Panc1 (cell line): ENCODE measurements around the gene ATXN1. TPM values are rescaled to one million over a fixed set of nuclear protein-coding genes. Genes with fewer than 3 reads are reported as not detected.

Experiments
- ATAC-seq: fragments of 200-7000 bp; cut with Tn5 transposase; 2 replicates; pipeline ENCODE4 v1.9.1; 2020; ENCODE audit warnings: mild to moderate bottlenecking, moderate library complexity
- BruUV-seq: library from RNA; stranded (reverse); fragments of 400-500 nt; replicated peaks from 2 replicates; lab custom pipeline; 2021; lab: Mats Ljungman, UMichigan
- CTCF ChIA-PET: fragments of 300-600 bp; sonication (Branson Sonifier 250); formaldehyde crosslinking; loops from one replicate; lab custom pipeline; 2022; ENCODE audit warnings: antibody characterized with exemption; lab: Charles Lee
- POLR2A ChIA-PET: fragments of 300-600 bp; sonication (Branson Sonifier 250); formaldehyde crosslinking; loops from one replicate; lab custom pipeline; 2022; ENCODE audit warnings: antibody characterized with exemption; lab: Charles Lee
- DNase-seq: peaks from one replicate; pipeline ENCODE4 v3.0.0-alpha.2; 2010; ENCODE audit warnings: low read depth, low spot score
- H3K27ac ChIP-seq: 2 replicates; pipeline ENCODE4 v1.5.1; 2011; ENCODE audit warnings: mild to moderate bottlenecking, low read length, inconsistent platforms
- H3K27me3 ChIP-seq: fragments of 200-500 bp; sonication (Bioruptor generic); 2 replicates; pipeline ENCODE4 v1.6.0; 2014; ENCODE audit warnings: low read length, inconsistent platforms; ENCODE audit not compliant: control insufficient read depth, insufficient read depth
- H3K36me3 ChIP-seq: fragments of 200-500 bp; sonication (Bioruptor generic); 2 replicates; pipeline ENCODE4 v1.5.1; 2014; ENCODE audit warnings: inconsistent platforms, mild to moderate bottlenecking, low read length, moderate library complexity; ENCODE audit not compliant: control insufficient read depth, insufficient read depth
- H3K4me1 ChIP-seq: 2 replicates; pipeline ENCODE4 v1.5.1; 2011; ENCODE audit warnings: inconsistent platforms, mild to moderate bottlenecking, low read length, moderate library complexity; ENCODE audit not compliant: control insufficient read depth, insufficient read depth
- H3K4me3 ChIP-seq, 2 experiments: 2 replicates each; pipeline ENCODE4 v1.5.1; 2011 to 2012; ENCODE audit warnings: low read depth in 2 of 2, low read length in 2 of 2, mild to moderate bottlenecking in 2 of 2, inconsistent platforms in 1 of 2, moderate library complexity in 1 of 2
- H3K9me3 ChIP-seq: fragments of 200-500 bp; sonication (Bioruptor generic); 2 replicates; pipeline ENCODE4 v1.5.1; 2014; ENCODE audit warnings: low read depth, mild to moderate bottlenecking, inconsistent platforms, low read length, moderate library complexity; ENCODE audit not compliant: control insufficient read depth, insufficient read depth
- POLR2AphosphoS5 ChIP-seq: IDR thresholded peaks from 2 replicates; pipeline ENCODE4 v1.6.1; 2012; ENCODE audit warnings: mild to moderate bottlenecking, low read depth, low read length, moderate library complexity
- SIN3A ChIP-seq: IDR thresholded peaks from 2 replicates; pipeline ENCODE4 v1.6.1; 2012; ENCODE audit warnings: low read depth, mild to moderate bottlenecking, low read length, moderate library complexity, borderline replicate concordance; ENCODE audit not compliant: insufficient read depth
- TCF7L2 ChIP-seq: IDR thresholded peaks from 2 replicates; pipeline ENCODE4 v1.6.1; 2011; ENCODE audit warnings: mild to moderate bottlenecking, low read depth, low read length, inconsistent platforms
- in situ Hi-C: cut with HindIII; loops from 2 replicates; pipeline ENCODE4 v1.10.0; 2016; ENCODE audit warnings: low sequenced_read_pairs, low pct_unique_long_range_greater_than_20kb
- intact Hi-C: fragments of 100-400 bp; cut with micrococcal nuclease; formaldehyde crosslinking; loops from one replicate; pipeline ENCODE4 v1.10.0; 2022; ENCODE audit not compliant: unreplicated experiment
- total RNA-seq: library from RNA; stranded (reverse); gene quantifications from one replicate; pipeline ENCODE4 v1.2.1, GENCODE V29; 2021; ENCODE audit not compliant: unreplicated experiment
- TF ChIP-seq, protein P1 (sequence below): fragments of 450-650 bp; IDR thresholded peaks from 2 replicates; pipeline ENCODE4 v1.5.1; 2017; ENCODE audit warnings: mild to moderate bottlenecking
- TF ChIP-seq, protein P2 (sequence below), 2 experiments: IDR thresholded peaks; 2 replicates each; pipeline ENCODE4 v1.6.1; 2011 to 2012; ENCODE audit warnings: low read depth in 2 of 2, control low read depth in 1 of 2, low read length in 1 of 2, mild to moderate bottlenecking in 1 of 2, moderate library complexity in 1 of 2; ENCODE audit not compliant: insufficient read depth in 1 of 2

ATXN1 gene
- total RNA-seq, 1 experiment from 2014 or later = 67.1 TPM

DNA sequence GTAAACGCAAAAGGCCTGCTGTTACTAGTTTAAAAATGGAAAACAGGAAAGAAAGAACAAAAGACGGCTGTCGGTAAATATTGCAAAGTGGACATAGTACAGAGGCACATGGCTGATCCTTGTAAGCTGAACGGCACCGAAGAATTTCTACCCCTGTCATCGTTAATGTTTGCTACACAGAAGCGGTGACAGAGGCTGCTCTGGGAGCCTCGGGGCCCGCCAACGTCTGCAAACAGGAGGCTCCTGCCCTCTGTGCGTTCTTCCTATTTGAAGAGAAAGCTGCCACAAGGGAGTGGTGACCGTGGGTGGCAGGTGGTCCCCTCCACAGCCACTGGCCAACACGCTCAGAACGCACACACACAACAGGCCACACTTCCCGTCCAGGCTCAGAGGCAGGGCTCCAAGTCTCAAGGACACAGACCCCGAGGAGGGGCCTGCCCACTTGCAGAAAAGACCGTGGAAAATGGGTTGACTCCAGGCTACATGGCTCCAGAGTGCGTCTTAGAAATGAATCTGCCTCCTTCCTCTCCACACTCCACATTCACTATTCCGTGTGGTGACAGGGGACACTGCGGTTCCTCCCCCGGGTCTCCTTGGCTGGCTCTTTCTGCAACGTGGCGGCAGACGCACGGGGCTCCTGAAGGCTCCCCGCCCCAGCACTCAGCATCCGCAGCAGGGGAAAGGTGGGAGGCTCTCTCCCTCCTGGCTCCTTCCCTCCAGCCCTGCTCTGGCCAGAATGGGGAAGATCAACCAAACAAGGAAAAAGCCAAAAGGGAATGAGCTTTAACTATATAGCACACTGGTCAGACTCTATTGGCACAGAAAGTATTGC is 458.3 kb downstream of the ATXN1 start:
- Histone ChIP-seq H3K4me3 (no peak overlapping the region), H3K27ac (no peak overlapping the region), H3K36me3 (no peaks in the 10 kb centered on the region; the same call in 1 of the 2 replicates), H3K9me3 (no peaks in the 10 kb centered on the region), H3K27me3 (no peaks in the 10 kb centered on the region), H3K4me1 (no peaks in the 10 kb centered on the region)
- DNase-seq = no peak
- in situ Hi-C loops (no loop called here), intact Hi-C loops (no loop called here)
- ATAC-seq = no peak; the same call in 1 of the 2 replicates
- POLR2A ChIA-PET = no interaction called here
- BruUV-seq = no TSS peak
- TF ChIP-seq, protein P1, sequence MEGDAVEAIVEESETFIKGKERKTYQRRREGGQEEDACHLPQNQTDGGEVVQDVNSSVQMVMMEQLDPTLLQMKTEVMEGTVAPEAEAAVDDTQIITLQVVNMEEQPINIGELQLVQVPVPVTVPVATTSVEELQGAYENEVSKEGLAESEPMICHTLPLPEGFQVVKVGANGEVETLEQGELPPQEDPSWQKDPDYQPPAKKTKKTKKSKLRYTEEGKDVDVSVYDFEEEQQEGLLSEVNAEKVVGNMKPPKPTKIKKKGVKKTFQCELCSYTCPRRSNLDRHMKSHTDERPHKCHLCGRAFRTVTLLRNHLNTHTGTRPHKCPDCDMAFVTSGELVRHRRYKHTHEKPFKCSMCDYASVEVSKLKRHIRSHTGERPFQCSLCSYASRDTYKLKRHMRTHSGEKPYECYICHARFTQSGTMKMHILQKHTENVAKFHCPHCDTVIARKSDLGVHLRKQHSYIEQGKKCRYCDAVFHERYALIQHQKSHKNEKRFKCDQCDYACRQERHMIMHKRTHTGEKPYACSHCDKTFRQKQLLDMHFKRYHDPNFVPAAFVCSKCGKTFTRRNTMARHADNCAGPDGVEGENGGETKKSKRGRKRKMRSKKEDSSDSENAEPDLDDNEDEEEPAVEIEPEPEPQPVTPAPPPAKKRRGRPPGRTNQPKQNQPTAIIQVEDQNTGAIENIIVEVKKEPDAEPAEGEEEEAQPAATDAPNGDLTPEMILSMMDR = no peak
- TF ChIP-seq TCF7L2 = no peak
- TF ChIP-seq, protein P2, sequence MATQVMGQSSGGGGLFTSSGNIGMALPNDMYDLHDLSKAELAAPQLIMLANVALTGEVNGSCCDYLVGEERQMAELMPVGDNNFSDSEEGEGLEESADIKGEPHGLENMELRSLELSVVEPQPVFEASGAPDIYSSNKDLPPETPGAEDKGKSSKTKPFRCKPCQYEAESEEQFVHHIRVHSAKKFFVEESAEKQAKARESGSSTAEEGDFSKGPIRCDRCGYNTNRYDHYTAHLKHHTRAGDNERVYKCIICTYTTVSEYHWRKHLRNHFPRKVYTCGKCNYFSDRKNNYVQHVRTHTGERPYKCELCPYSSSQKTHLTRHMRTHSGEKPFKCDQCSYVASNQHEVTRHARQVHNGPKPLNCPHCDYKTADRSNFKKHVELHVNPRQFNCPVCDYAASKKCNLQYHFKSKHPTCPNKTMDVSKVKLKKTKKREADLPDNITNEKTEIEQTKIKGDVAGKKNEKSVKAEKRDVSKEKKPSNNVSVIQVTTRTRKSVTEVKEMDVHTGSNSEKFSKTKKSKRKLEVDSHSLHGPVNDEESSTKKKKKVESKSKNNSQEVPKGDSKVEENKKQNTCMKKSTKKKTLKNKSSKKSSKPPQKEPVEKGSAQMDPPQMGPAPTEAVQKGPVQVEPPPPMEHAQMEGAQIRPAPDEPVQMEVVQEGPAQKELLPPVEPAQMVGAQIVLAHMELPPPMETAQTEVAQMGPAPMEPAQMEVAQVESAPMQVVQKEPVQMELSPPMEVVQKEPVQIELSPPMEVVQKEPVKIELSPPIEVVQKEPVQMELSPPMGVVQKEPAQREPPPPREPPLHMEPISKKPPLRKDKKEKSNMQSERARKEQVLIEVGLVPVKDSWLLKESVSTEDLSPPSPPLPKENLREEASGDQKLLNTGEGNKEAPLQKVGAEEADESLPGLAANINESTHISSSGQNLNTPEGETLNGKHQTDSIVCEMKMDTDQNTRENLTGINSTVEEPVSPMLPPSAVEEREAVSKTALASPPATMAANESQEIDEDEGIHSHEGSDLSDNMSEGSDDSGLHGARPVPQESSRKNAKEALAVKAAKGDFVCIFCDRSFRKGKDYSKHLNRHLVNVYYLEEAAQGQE (IDR thresholded peaks at IDR 0.05; ENCODE audit: insufficient read depth in 1 of 2, low read depth in 2 of 2, low read length in 1 of 2) = no peak
- no peak for TF ChIP-seq POLR2AphosphoS5
- no peak for TF ChIP-seq SIN3A
- CTCF ChIA-PET = no interaction called here

DNA sequence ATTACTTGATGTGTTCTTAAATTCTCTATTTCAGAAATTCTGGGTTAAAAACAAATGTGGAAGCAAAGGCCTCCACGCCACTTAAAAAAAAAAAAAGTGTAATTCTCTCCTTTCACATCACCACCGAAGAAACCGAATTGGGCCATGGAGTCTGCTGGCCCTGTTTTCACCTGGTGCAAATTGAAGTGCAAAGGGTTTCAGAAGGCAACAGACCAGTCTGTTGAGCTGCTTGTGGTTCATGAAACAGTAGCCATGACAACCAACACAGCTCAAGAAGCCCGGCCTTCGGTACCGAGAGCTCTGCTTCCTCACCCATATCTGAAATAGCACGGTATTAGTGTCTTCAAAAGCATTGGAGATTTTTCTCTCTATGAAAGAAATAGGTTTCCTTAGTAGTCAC is 459.7 kb downstream of the ATXN1 start:
- ATAC-seq (no peak), DNase-seq (no peak)
- BruUV-seq = no TSS peak
- in situ Hi-C loops = no loop called here
- TF ChIP-seq SIN3A = no peak
- TF ChIP-seq POLR2AphosphoS5 = no peak
- TF ChIP-seq, protein P2 (IDR thresholded peaks at IDR 0.05; ENCODE audit: insufficient read depth in 1 of 2, low read depth in 2 of 2, low read length in 1 of 2) = no peak
- no peak for TF ChIP-seq TCF7L2
- TF ChIP-seq, protein P1 = no peak
- Histone ChIP-seq H3K27ac (no peak overlapping the region), H3K36me3 (no peaks in the 10 kb centered on the region; the same call in 1 of the 2 replicates), H3K4me1 (no peaks in the 10 kb centered on the region), H3K4me3 (no peak overlapping the region), H3K9me3 (no peaks in the 10 kb centered on the region), H3K27me3 (no peaks in the 10 kb centered on the region)
- ChIA-PET POLR2A (no interaction called here), CTCF (interaction anchor here (0.7 kb wide), 1 partner anchor 24 kb away, joined by 3 read pairs; no protein-coding TSS in a partner anchor)
- intact Hi-C loops = no loop called here
